ENCODE measurements around the gene CTCFL.

- no peak for TF ChIP-seq ZNF274 (IDR thresholded peaks at IDR 0.05; ENCODE audit: low read depth, low read length)
- no peak for TF ChIP-seq YY1 (IDR thresholded peaks at IDR 0.05; ENCODE audit: insufficient read depth, insufficient read length)
- TF ChIP-seq SUZ12 (IDR thresholded peaks at IDR 0.05; ENCODE audit: extremely low read depth, insufficient read depth, insufficient read length): no peak
Observed at GRCh38 chr20:57475388-57476083, 49.4 kb downstream of the CTCFL start.

Data from NT2/D1 (cell line).